BJ (cell line): ENCODE data around the gene IQCF5. TPM values are rescaled to one million over a fixed set of nuclear protein-coding genes. Genes with fewer than 3 reads are reported as not detected.
"Not testable (repeated sequence)": the region's sequence is repeated elsewhere in the genome, so short reads cannot be mapped to it uniquely, and the experiment has no call there.

Experiments
- CTCF ChIA-PET: fragments of 350-600 bp; formaldehyde crosslinking; extraction: SDS; loops from one replicate; lab custom pipeline; 2021; ENCODE audit warnings: antibody characterized with exemption, inconsistent platforms; lab: Yijun Ruan, JAX
- POLR2A ChIA-PET: fragments of 300-600 bp; sonication (Branson Sonifier 250); formaldehyde crosslinking; extraction: SDS; loops from one replicate; lab custom pipeline; 2021; ENCODE audit warnings: antibody characterized with exemption; lab: Charles Lee
- DNase-seq: peaks from one replicate; pipeline ENCODE4 v3.0.0-alpha.2; 2011; ENCODE audit warnings: low read depth
- H3K27me3 ChIP-seq: 2 replicates; pipeline ENCODE4 v1.6.0; 2011; ENCODE audit warnings: low read length; ENCODE audit not compliant: control insufficient read depth, insufficient read depth
- H3K36me3 ChIP-seq: 2 replicates; pipeline ENCODE4 v1.5.1; 2011; ENCODE audit warnings: low read length; ENCODE audit not compliant: control insufficient read depth, insufficient read depth
- H3K4me3 ChIP-seq: 2 replicates; pipeline ENCODE4 v1.5.1; 2011; ENCODE audit warnings: low read depth, mild to moderate bottlenecking, control low read depth, low read length
- CTCF ChIP-seq: IDR thresholded peaks from 2 replicates; pipeline ENCODE4 v1.5.1; 2011; ENCODE audit warnings: low read depth, mild to moderate bottlenecking, control low read depth, inconsistent platforms, low read length, moderate library complexity; ENCODE audit not compliant: insufficient read depth
- polyA plus RNA-seq: library from polyadenylated mRNA; depleted of rRNA; stranded (reverse); fragments of >200 nt; gene quantifications from 2 replicates; pipeline ENCODE4 v1.2.3, GENCODE V29; 2011

The IQCF5 gene
- polyA plus RNA-seq, 1 experiment, result not detected

DNA sequence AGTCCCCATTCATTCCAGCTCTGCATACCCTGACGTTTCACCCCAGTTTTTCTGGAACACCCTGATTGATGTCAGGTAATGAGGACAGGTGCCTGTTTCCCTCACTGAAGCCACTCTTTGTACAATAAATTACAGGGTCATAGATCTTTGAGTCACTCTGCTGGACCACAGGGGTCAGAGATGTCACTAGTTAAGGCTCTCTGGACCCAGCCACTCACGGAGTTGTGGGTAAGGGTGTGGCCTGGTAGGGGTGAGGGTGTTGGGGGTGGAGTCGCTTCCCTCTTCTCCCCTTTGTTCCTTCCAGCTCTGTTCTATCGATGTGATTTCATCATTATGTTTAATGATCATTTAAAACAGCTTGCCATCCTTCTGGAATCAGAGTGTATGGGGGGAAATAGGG, 512 bp downstream of the IQCF5 start:
- no peaks in the 10 kb centered on the region; the same call in 1 of the 2 replicates for H3K27me3 ChIP-seq
- H3K4me3 ChIP-seq, result no peak overlapping the region
- CTCF ChIA-PET, result interaction anchor here (1.1 kb wide), 1 partner anchor 67 kb away, joined by 3 read pairs; the partner anchor contains the start of gene RRP9
- TF ChIP-seq CTCF, result no peak
- H3K36me3 ChIP-seq, result no peaks in the 10 kb centered on the region
- no peak for DNase-seq
- POLR2A ChIA-PET, result no interaction called here

- ChIA-PET CTCF (no interaction called here), POLR2A (no interaction called here)
- no peak for TF ChIP-seq CTCF
- H3K4me3 ChIP-seq, result no peak overlapping the region
- no peaks in the 10 kb centered on the region for H3K36me3 ChIP-seq
- DNase-seq, result no peak
- no peaks in the 10 kb centered on the region; the same call in 1 of the 2 replicates for H3K27me3 ChIP-seq
Measured at GRCh38 chr3:51874411-51874810, 990 bp downstream of the IQCF5 start.

GRCh38 chr3:51873876-51874275, 1.5 kb downstream of the IQCF5 start:
- no peaks in the 10 kb centered on the region; the same call in 1 of the 2 replicates for H3K27me3 ChIP-seq
- H3K36me3 ChIP-seq, result no peaks in the 10 kb centered on the region
- H3K4me3 ChIP-seq, result no peak overlapping the region
- CTCF ChIA-PET, result no interaction called here
- TF ChIP-seq CTCF, result no peak
- DNase-seq, result no peak
- POLR2A ChIA-PET, result no interaction called here

DNA sequence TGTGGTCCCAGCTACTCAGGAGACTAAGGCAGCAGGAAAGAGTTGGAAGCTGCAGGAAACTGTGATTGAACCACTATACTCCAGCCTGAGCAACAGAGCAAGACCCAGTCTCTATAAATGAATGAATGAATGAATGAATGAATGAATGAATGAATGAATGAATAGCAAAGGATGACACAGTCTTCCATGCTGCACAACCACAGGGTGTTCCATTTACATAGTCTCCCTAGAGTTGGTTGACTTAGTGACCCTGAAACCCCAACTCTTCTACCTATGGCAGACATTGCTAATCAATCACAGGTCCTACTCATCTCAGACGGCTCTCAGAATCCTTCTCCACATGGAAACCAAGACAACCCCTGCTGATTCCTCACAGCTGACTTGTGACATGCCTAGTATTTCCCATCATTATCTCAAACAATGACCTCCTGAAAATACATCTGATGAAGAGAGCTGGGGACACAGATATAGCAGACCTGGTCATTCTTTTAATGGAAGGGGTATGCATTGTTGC, 2.1 kb downstream of the IQCF5 start:
- ChIA-PET CTCF (no interaction called here), POLR2A (no interaction called here)
- DNase-seq, result no peak
- no peak for TF ChIP-seq CTCF
- Histone ChIP-seq H3K36me3 (no peaks in the 10 kb centered on the region), H3K27me3 (no peaks in the 10 kb centered on the region; the same call in 1 of the 2 replicates), H3K4me3 (no peak overlapping the region)

- TF ChIP-seq CTCF, result no peak
- ChIA-PET POLR2A (no interaction called here), CTCF (no interaction called here)
- Histone ChIP-seq H3K4me3 (no peak overlapping the region), H3K36me3 (no peaks in the 10 kb centered on the region), H3K27me3 (no peaks in the 10 kb centered on the region; the same call in 1 of the 2 replicates)
- no peak for DNase-seq
Measured at GRCh38 chr3:51869304-51869703, 6.1 kb downstream of the IQCF5 start.

DNA sequence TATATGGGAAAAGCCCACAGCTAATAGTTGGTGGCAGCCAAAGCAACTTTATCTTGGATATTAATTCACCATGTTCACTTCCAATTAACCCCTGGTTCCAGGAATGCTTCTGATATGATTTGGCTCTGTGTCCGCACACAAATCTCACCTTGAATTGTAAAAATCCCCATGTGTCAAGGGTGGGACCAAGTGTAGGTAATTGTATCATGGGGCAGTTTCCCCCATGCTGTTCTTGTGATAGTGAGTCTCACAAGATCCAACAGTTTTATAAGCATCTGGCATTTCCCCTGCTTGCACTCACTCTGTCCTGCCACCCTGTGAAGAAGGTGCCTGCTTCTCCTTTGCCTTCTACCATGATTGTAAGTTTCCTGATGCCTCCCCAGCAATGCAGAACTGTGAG, 6.5 kb downstream of the IQCF5 start:
- H3K4me3 ChIP-seq, POLR2A ChIA-PET, H3K27me3 ChIP-seq, DNase-seq, CTCF ChIA-PET, H3K36me3 ChIP-seq: not testable (repeated sequence)
